ENCODE results near the gene CCDC170.

Gene CCDC170

DNA sequence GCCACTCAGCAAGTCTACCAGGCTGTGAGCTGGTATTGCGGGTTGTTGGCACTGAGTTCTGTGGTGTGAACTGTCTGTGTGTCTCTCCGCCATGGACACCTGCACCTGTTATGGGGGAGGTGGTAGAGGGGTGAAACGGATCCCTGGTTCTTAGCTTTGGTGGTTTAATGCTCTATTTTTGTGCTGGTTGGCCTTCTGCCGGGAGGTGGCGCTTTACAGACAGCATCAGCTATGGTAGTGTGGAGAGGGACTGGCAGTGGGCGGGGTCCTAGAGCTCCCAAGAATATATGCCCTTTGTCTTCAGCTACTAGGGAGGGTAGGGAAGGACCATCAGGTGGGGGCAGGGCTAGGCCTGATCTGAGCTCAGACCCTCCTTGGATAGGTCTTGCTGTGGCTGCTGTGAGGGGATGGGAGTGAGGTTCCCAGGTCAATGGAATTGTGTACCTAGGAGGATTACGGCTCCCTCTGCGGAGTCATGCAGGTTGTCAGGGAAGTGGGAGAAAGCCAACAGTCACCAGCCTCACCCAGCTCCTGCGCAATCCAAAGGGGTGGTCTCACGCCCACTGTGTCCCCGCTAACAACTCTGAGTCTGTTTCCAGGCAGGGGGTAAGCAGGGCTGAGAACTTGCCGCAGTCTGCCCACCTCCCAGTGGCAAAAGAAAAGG, 154.3 kb downstream of the CCDC170 start:
- Histone ChIP-seq H4K20me1 (ENCODE audit: insufficient read depth, low read length) (no peaks in the 10 kb centered on the region), H3K4me1 (ENCODE audit: insufficient read depth, low read length, severe bottlenecking) (no peaks in the 10 kb centered on the region), H3K9me2 (ENCODE audit: low read depth, low read length) (no peaks in the 10 kb centered on the region), H3K4me2 (ENCODE audit: low read length) (no peak overlapping the region), H3K79me2 (ENCODE audit: insufficient read depth, low read length) (no peaks in the 10 kb centered on the region), H3K4me3 (ENCODE audit: low read depth, low read length, poor library complexity, severe bottlenecking) (no peak overlapping the region), H3K27me3 (ENCODE audit: insufficient read depth, low read length) (no peaks in the 10 kb centered on the region), H3K36me3 (ENCODE audit: insufficient read depth, low read length) (no peaks in the 10 kb centered on the region), H3K27ac (ENCODE audit: low read depth, low read length, poor library complexity, severe bottlenecking) (no peak overlapping the region), H3F3A (ENCODE audit: insufficient read depth, low read length) (no peaks in the 10 kb centered on the region), H3K9me3 (ENCODE audit: low read length) (no peaks in the 10 kb centered on the region), H2AFZ (ENCODE audit: low read length) (no peak overlapping the region), H3K9ac (ENCODE audit: low read length) (no peak overlapping the region)
- TF ChIP-seq EZH2 (IDR thresholded peaks at IDR 0.05; ENCODE audit: borderline replicate concordance, low read length): no peak
- TF ChIP-seq, protein P1, sequence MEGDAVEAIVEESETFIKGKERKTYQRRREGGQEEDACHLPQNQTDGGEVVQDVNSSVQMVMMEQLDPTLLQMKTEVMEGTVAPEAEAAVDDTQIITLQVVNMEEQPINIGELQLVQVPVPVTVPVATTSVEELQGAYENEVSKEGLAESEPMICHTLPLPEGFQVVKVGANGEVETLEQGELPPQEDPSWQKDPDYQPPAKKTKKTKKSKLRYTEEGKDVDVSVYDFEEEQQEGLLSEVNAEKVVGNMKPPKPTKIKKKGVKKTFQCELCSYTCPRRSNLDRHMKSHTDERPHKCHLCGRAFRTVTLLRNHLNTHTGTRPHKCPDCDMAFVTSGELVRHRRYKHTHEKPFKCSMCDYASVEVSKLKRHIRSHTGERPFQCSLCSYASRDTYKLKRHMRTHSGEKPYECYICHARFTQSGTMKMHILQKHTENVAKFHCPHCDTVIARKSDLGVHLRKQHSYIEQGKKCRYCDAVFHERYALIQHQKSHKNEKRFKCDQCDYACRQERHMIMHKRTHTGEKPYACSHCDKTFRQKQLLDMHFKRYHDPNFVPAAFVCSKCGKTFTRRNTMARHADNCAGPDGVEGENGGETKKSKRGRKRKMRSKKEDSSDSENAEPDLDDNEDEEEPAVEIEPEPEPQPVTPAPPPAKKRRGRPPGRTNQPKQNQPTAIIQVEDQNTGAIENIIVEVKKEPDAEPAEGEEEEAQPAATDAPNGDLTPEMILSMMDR (IDR thresholded peaks at IDR 0.05; ENCODE audit: low read length): peak; percentile 68

DNA sequence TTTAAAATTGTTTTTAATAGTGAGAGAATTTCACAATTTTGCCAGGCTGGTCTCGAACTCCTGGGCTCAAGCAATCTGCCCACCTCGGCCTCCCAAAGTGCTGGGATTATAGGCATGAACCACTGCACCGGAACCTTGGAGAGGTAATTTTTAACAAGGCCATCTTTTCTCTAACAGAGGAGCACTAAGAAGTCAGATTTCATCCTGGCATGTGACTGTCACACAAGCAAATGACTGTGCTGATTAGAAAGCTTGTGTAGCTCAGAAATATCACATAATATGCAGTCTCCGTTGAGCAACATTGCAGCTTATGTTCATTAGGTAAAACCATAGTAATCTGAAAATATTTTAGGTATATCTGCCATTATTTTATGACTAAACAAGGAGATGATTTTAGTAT, 156.0 kb downstream of the CCDC170 start:
- no peak overlapping the region for H3K4me2 ChIP-seq (ENCODE audit: low read length)
- H3K27ac ChIP-seq (ENCODE audit: low read depth, low read length, poor library complexity, severe bottlenecking): no peak overlapping the region
- no peaks in the 10 kb centered on the region for H3K27me3 ChIP-seq (ENCODE audit: insufficient read depth, low read length)
- H3K9ac ChIP-seq (ENCODE audit: low read length): no peak overlapping the region
- no peaks in the 10 kb centered on the region for H3K4me1 ChIP-seq (ENCODE audit: insufficient read depth, low read length, severe bottlenecking)
- no peaks in the 10 kb centered on the region for H3K36me3 ChIP-seq (ENCODE audit: insufficient read depth, low read length)
- H3K9me3 ChIP-seq (ENCODE audit: low read length): 0 out of 2 replicates have a peak, but pooled peaks cover 3% of the 10 kb centered on the region
- TF ChIP-seq EZH2 (IDR thresholded peaks at IDR 0.05; ENCODE audit: borderline replicate concordance, low read length): no peak
- TF ChIP-seq, protein P1 (IDR thresholded peaks at IDR 0.05; ENCODE audit: low read length): no peak
- H3K9me2 ChIP-seq (ENCODE audit: low read depth, low read length): no peaks in the 10 kb centered on the region
- no peaks in the 10 kb centered on the region for H3F3A ChIP-seq (ENCODE audit: insufficient read depth, low read length)
- H4K20me1 ChIP-seq (ENCODE audit: insufficient read depth, low read length): no peaks in the 10 kb centered on the region
- H2AFZ ChIP-seq (ENCODE audit: low read length): no peak overlapping the region
- no peaks in the 10 kb centered on the region for H3K79me2 ChIP-seq (ENCODE audit: insufficient read depth, low read length)
- no peak overlapping the region for H3K4me3 ChIP-seq (ENCODE audit: low read depth, low read length, poor library complexity, severe bottlenecking)

DNA sequence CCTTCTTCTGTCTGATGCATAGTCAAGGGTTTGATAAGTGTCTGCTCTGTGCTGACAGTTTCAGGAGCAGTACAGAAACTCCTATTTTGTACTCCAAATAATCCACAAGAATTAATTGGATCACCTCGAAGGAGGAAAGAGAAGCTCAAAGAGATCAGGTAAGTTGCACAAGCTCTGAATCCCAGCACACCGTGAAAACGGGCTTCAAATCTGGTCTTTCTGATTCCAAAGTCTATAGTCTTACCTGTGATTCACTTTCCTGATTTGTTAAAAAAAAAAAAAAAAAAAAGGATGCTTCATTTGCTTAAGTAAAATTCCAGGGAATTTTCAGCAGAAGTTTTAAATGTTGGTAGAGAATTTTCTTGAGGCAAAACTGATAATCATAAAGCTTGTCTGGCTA, 157.8 kb downstream of the CCDC170 start:
- Histone ChIP-seq H3K4me3 (ENCODE audit: low read depth, low read length, poor library complexity, severe bottlenecking) (no peak overlapping the region), H3K79me2 (ENCODE audit: insufficient read depth, low read length) (no peaks in the 10 kb centered on the region), H3K27ac (ENCODE audit: low read depth, low read length, poor library complexity, severe bottlenecking) (no peak overlapping the region), H2AFZ (ENCODE audit: low read length) (no peak overlapping the region), H3K4me1 (ENCODE audit: insufficient read depth, low read length, severe bottlenecking) (no peaks in the 10 kb centered on the region), H4K20me1 (ENCODE audit: insufficient read depth, low read length) (no peaks in the 10 kb centered on the region), H3F3A (ENCODE audit: insufficient read depth, low read length) (no peaks in the 10 kb centered on the region), H3K27me3 (ENCODE audit: insufficient read depth, low read length) (no peaks in the 10 kb centered on the region), H3K36me3 (ENCODE audit: insufficient read depth, low read length) (no peaks in the 10 kb centered on the region; the same call in 1 of the 2 replicates), H3K9me3 (ENCODE audit: low read length) (0 out of 2 replicates have a peak, but pooled peaks cover 10% of the 10 kb centered on the region), H3K9me2 (ENCODE audit: low read depth, low read length) (no peaks in the 10 kb centered on the region), H3K9ac (ENCODE audit: low read length) (no peak overlapping the region), H3K4me2 (ENCODE audit: low read length) (no peak overlapping the region)
- TF ChIP-seq EZH2 (IDR thresholded peaks at IDR 0.05; ENCODE audit: borderline replicate concordance, low read length): no peak
- TF ChIP-seq, protein P1 (IDR thresholded peaks at IDR 0.05; ENCODE audit: low read length): no peak
